Activated CD8-positive, alpha-beta memory T cell treated with anti-CD3 and anti-CD28 coated beads, Interleukin-2, amount 50 U/mL, for 1 hour (primary cell): ENCODE results near the gene AFTPH.

Experiments used
- DNase-seq: peaks from one replicate; pipeline ENCODE4 v3.0.0-alpha.2; 2020; ENCODE audit errors: extremely low read depth

Gene AFTPH

GRCh38 chr2:64542071-64543007, 18.2 kb downstream of the AFTPH start:
- DNase-seq: no peak

- no peak for DNase-seq
These were observed 19.0 kb downstream of the AFTPH start for GRCh38 chr2:64543008-64543697.

GRCh38 chr2:64548761-64549160, 24.6 kb downstream of the AFTPH start:
- no peak for DNase-seq

- DNase-seq: no peak
These were observed 25.9 kb downstream of the AFTPH start for GRCh38 chr2:64550042-64550441.

- no peak for DNase-seq
These were observed 27.7 kb downstream of the AFTPH start for GRCh38 chr2:64551851-64552250.

- no peak for DNase-seq
These were observed 30.0 kb downstream of the AFTPH start for GRCh38 chr2:64554117-64554516.

GRCh38 chr2:64558445-64559081, 34.4 kb downstream of the AFTPH start:
- DNase-seq: no peak

- no peak for DNase-seq
These were observed 38.1 kb downstream of the AFTPH start for GRCh38 chr2:64562148-64562784.

- DNase-seq: no peak
These were observed 39.4 kb downstream of the AFTPH start for GRCh38 chr2:64563436-64563938.

GRCh38 chr2:64565949-64566710, 42.0 kb downstream of the AFTPH start:
- no peak for DNase-seq

- no peak for DNase-seq
These were observed 43.3 kb downstream of the AFTPH start for GRCh38 chr2:64567473-64567872.

GRCh38 chr2:64568836-64569235, 44.7 kb downstream of the AFTPH start:
- DNase-seq: no peak

GRCh38 chr2:64574871-64575270, 50.7 kb downstream of the AFTPH start:
- no peak for DNase-seq

GRCh38 chr2:64581018-64581417, 56.9 kb downstream of the AFTPH start:
- DNase-seq: no peak

GRCh38 chr2:64581777-64582539, 57.8 kb downstream of the AFTPH start:
- DNase-seq: no peak

GRCh38 chr2:64582774-64583340, 58.7 kb downstream of the AFTPH start:
- no peak for DNase-seq

GRCh38 chr2:64586054-64586453, 61.9 kb downstream of the AFTPH start:
- DNase-seq: no peak

- DNase-seq: no peak
These were observed 62.9 kb downstream of the AFTPH start for GRCh38 chr2:64586883-64587481.

- no peak for DNase-seq
These were observed 63.4 kb downstream of the AFTPH start for GRCh38 chr2:64587561-64587960.

GRCh38 chr2:64591188-64591587, 67.1 kb downstream of the AFTPH start:
- DNase-seq: no peak
